Natural killer cell (primary cell): ENCODE measurements around the gene CYGB. TPM values are rescaled to one million over a fixed set of nuclear protein-coding genes. Genes with fewer than 3 reads are reported as not detected.
"Not testable (repeated sequence)": the region's sequence is repeated elsewhere in the genome, so short reads cannot be mapped to it uniquely, and the experiment has no call there.

ENCODE experiments used
- ATAC-seq, 3 donors: fragments of 150-1000 bp in 2 of 3; fragments of 200-7000 bp in 1 of 3; cut with Tn5 transposase; 1 replicate in 1 of 3; 2 replicates in 2 of 3; pipeline ENCODE4 v1.10.0; 2021; ENCODE audit warnings: mild to moderate bottlenecking in 2 of 3, moderate library complexity in 2 of 3
- DNase-seq, 2 donors: peaks; one replicate each; pipeline versions ENCODE4 v3.0.0 to v3.0.0-alpha.2; 2013 to 2021; ENCODE audit warnings: mixed read lengths in 1 of 2
- H3K27ac ChIP-seq: one replicate; pipeline ENCODE4 v1.5.1; 2013; ENCODE audit warnings: mild to moderate bottlenecking, low read length
- H3K27me3 ChIP-seq: one replicate; pipeline ENCODE4 v1.6.1; 2013; ENCODE audit warnings: low read length; ENCODE audit not compliant: control insufficient read depth, insufficient read depth
- H3K36me3 ChIP-seq: one replicate; pipeline ENCODE4 v1.6.1; 2013; ENCODE audit warnings: low read length; ENCODE audit not compliant: control insufficient read depth, insufficient read depth
- H3K4me1 ChIP-seq: one replicate; pipeline ENCODE4 v1.6.1; 2013; ENCODE audit warnings: low read length; ENCODE audit not compliant: control insufficient read depth, insufficient read depth
- H3K4me3 ChIP-seq: one replicate; pipeline ENCODE4 v1.5.1; 2013; ENCODE audit warnings: low read length
- H3K9me3 ChIP-seq: one replicate; pipeline ENCODE4 v1.6.1; 2013; ENCODE audit warnings: low read length; ENCODE audit not compliant: control insufficient read depth, insufficient read depth
- H3K27ac Mint-ChIP-seq, 2 donors: one replicate each; pipeline ENCODE4 v1.8.0; 2022; ENCODE audit warnings: mild to moderate bottlenecking in 2 of 2, mixed read lengths in 2 of 2, moderate library complexity in 1 of 2
- H3K27me3 Mint-ChIP-seq, 2 donors: one replicate each; pipeline ENCODE4 v1.8.0; 2022; ENCODE audit warnings: low read depth in 2 of 2, mixed read lengths in 2 of 2
- H3K36me3 Mint-ChIP-seq: one replicate; pipeline ENCODE4 v1.8.0; 2022; ENCODE audit warnings: mixed read lengths
- H3K4me1 Mint-ChIP-seq, 2 donors: one replicate each; pipeline ENCODE4 v1.8.0; 2022; ENCODE audit warnings: mixed read lengths in 2 of 2
- H3K4me3 Mint-ChIP-seq: one replicate; pipeline ENCODE4 v1.8.0; 2022; ENCODE audit warnings: mild to moderate bottlenecking, moderate library complexity, mixed read lengths
- H3K9me3 Mint-ChIP-seq, 2 donors: one replicate each; pipeline ENCODE4 v1.8.0; 2022; ENCODE audit warnings: mixed read lengths in 2 of 2
- WGBS: methylation state at CpG from one replicate; pipeline ENCODE4 v1.1.7; 2013; ENCODE audit warnings: missing lambda C conversion rate; ENCODE audit not compliant: insufficient coverage; 5-methylcytosine and 5-hydroxymethylcytosine counted together
- intact Hi-C: fragments of 100-400 bp; cut with micrococcal nuclease; formaldehyde crosslinking; loops from one replicate; pipeline ENCODE4 v1.14.2; 2022
- total RNA-seq, 4 donors: library from RNA; stranded (reverse); fragments of 120-200 nt in 1 of 4; gene quantifications; one replicate each; pipeline versions ENCODE4 v1.2.3 to v1.2.4, GENCODE V29; 2013 to 2022
- TF ChIP-seq, protein P1 (sequence below): fragments of 200-600 bp; IDR thresholded peaks from one replicate; pipeline ENCODE4 v1.8.0; 2022; ENCODE audit warnings: antibody characterized with exemption

The CYGB gene
- total RNA-seq, 3 donors from 2014 or later (not counting 1 experiment from before 2014, with no cell fraction given) = 0.12 to 0.33 (median 0.16) TPM

DNA sequence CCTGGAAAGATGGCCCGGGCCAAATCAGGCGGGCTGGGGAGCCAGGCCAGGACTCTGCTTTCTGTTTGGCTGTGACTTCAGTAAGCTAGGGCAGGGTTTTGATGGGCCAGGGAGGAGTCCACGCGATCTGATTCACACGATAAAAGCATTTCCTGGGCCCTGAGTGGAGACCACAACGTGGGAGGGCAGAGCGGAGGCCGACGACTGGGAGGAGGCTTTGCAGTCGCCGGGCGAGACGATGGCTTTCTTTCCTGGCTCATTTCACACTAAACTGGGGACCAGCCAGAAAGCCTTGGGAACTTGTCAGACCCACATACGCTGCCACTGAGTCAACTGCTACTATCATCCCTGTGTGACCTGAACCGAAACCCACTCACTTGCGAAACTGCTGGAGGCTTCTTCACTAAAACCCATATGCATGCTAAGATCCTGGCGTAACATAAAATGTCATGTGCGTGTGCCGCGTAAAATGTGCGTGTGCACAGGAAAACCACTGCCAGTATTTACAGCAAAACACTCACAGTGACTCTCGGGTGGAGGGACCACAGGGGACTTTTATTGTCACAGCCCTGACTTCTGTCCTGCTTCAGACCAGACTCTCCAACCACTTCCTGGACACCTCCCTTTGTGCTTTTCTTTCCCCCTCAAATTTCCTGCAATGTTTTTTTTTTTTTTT lies 22.1 kb downstream of the CYGB start:
- TF ChIP-seq, protein P1, sequence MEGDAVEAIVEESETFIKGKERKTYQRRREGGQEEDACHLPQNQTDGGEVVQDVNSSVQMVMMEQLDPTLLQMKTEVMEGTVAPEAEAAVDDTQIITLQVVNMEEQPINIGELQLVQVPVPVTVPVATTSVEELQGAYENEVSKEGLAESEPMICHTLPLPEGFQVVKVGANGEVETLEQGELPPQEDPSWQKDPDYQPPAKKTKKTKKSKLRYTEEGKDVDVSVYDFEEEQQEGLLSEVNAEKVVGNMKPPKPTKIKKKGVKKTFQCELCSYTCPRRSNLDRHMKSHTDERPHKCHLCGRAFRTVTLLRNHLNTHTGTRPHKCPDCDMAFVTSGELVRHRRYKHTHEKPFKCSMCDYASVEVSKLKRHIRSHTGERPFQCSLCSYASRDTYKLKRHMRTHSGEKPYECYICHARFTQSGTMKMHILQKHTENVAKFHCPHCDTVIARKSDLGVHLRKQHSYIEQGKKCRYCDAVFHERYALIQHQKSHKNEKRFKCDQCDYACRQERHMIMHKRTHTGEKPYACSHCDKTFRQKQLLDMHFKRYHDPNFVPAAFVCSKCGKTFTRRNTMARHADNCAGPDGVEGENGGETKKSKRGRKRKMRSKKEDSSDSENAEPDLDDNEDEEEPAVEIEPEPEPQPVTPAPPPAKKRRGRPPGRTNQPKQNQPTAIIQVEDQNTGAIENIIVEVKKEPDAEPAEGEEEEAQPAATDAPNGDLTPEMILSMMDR = no peak
- ATAC-seq = peak; percentile 79 to 89 (median 81)
- peak overlapping the region; percentile 31 for H3K4me3 ChIP-seq
- no peaks in the 10 kb centered on the region for H3K27me3 ChIP-seq
- peak overlapping the region; percentile 92 to 96 for H3K27ac Mint-ChIP-seq
- peak; percentile 80 to 97 for DNase-seq
- no peaks in the 10 kb centered on the region for H3K9me3 Mint-ChIP-seq
- H3K4me1 ChIP-seq = peaks cover 82% of the 10 kb centered on the region
- H3K27me3 Mint-ChIP-seq = no peaks in the 10 kb centered on the region
- peak overlapping the region; percentile 77 for H3K4me3 Mint-ChIP-seq
- intact Hi-C loops = loop anchor here (1.0 to 10.0 kb wide), 6 partner anchors 23 to 251 kb away; partner anchors contain the start of genes SRSF2 and UBALD2
- no peaks in the 10 kb centered on the region for H3K36me3 Mint-ChIP-seq
- H3K36me3 ChIP-seq = no peaks in the 10 kb centered on the region
- peak overlapping the region; percentile 86 for H3K27ac ChIP-seq
- 3% methylated on average over 22 of the region's 22 CpGs for WGBS
- H3K4me1 Mint-ChIP-seq = peaks cover 43 to 60% of the 10 kb centered on the region in 2 donors
- no peaks in the 10 kb centered on the region for H3K9me3 ChIP-seq

DNA sequence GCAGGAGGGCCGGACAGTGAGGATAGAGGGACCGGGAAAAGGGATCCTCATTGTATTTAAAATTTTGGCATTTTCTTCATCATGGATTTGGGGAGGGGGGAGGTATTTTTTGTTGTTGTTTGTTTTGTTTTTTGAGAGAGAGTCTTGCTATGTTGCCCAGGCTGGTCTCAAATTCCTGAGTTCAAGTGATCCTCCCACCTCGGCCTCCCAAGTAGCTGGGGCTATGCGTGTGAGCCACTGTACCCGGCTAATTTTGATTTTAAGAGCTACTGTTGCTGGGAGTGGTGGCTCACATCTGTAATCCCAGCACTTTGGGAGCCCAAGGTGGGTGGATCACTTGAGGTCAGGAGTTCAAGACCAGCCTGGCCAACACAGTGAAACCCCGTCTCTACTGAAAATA lies 23.2 kb downstream of the CYGB start:
- not testable (repeated sequence) for H3K27me3 Mint-ChIP-seq, H3K4me3 ChIP-seq, H3K27me3 ChIP-seq, H3K36me3 Mint-ChIP-seq, DNase-seq, ATAC-seq, H3K9me3 ChIP-seq, H3K36me3 ChIP-seq, H3K9me3 Mint-ChIP-seq
- 98% methylated on average over 6 of the region's 6 CpGs for WGBS
- peak overlapping the region; percentile 77 for H3K4me3 Mint-ChIP-seq
- intact Hi-C loops = loop anchor here (2.0 to 10.0 kb wide), 2 partner anchors 22 to 250 kb away; partner anchors contain the start of gene UBALD2
- Histone ChIP-seq H3K4me1 (peaks cover 82% of the 10 kb centered on the region), H3K27ac (peak overlapping the region; percentile 86)
- peak overlapping the region; percentile 92 to 96 for H3K27ac Mint-ChIP-seq
- H3K4me1 Mint-ChIP-seq = peaks cover 43 to 57% of the 10 kb centered on the region in 2 donors

DNA sequence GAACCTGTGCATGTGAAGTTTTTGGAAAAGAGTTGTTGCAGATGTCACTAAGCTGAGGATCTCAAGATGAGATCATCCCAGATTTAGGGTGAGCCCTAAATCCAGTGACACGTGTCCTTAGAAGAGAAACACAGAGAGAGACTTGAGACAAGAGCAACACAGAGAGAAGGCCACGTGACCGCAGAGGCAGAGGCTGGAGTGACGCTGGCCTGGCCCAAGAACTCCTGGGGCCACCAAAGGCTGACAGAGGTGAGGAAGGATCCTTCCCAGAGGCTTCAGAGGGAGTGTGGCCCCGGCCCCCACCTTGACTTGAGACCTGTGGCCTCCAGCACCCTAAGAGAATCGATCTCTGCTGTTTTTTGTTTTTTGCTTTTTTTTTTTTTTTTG lies 24.2 kb downstream of the CYGB start:
- no peak for DNase-seq
- Histone ChIP-seq H3K4me1 (peaks cover 76% of the 10 kb centered on the region), H3K27ac (peak overlapping the region; percentile 86), H3K27me3 (no peaks in the 10 kb centered on the region), H3K9me3 (no peaks in the 10 kb centered on the region), H3K36me3 (no peaks in the 10 kb centered on the region), H3K4me3 (no peak overlapping the region)
- Mint-ChIP-seq H3K9me3 (no peaks in the 10 kb centered on the region), H3K4me3 (peak overlapping the region; percentile 68), H3K27me3 (no peaks in the 10 kb centered on the region), H3K4me1 (peaks cover 43 to 51% of the 10 kb centered on the region in 2 donors), H3K27ac (peak overlapping the region; percentile 92 to 96), H3K36me3 (no peaks in the 10 kb centered on the region)
- ATAC-seq = no peak
- WGBS = 74% methylated on average over 6 of the region's 6 CpGs
- TF ChIP-seq, protein P1 = no peak
- intact Hi-C loops = loop anchor here (10.0 kb wide), 1 partner anchor 248 kb away; the partner anchor contains the start of gene UBALD2

DNA sequence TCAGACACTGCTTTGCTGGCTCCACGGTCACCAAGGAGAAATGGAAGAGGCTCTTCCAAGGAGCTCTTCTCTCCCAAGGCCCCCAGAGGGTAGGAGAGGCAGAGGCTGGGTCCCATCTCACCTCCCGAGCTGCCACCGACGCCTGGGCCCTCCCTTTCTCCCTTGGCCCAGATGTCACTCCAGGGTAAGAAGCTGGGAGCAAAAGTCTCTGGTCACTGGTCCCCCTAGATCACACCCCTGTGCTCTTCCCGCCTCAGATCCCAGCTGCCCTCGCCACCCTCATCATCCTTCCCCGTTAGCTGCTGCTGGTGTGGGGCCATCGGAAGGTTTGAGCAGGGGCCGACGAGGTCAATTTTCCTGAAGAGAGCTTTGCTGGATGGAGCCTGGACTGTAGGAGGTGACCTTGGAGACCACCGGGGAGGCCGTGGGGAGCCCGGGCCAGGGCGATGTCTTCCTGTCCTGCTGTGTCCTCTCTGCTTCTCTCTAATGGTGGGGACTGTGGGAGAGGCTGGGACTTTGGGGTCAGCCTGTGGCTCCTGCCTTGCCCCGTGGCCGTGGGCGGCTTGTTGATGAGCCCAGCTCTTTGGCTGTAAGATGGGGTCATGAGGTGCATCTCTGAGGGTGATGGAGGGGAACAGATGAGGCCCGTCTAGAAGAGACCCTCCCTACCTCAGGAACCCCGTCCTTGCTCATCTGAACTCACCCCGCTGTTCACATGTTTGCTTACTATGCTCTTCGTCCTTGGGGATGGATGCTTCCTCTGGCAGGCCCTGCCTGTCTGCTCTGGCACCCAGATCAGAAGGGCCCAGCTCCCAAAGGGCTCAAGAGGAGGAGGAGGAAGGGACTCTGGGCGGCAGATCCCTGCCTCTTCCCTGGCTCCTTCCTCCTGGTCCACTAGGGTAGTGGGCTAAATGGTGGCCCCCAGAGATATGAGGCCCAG lies 24.9 kb downstream of the CYGB start:
- Histone ChIP-seq H3K4me1 (peaks cover 69% of the 10 kb centered on the region), H3K27ac (peak overlapping the region; percentile 86), H3K27me3 (no peaks in the 10 kb centered on the region), H3K36me3 (no peaks in the 10 kb centered on the region), H3K4me3 (no peak overlapping the region), H3K9me3 (no peaks in the 10 kb centered on the region)
- TF ChIP-seq, protein P1 = no peak
- Mint-ChIP-seq H3K27ac (peak overlapping the region; percentile 92 to 96), H3K27me3 (no peaks in the 10 kb centered on the region), H3K4me1 (peaks cover 43 to 46% of the 10 kb centered on the region in 2 donors), H3K36me3 (no peaks in the 10 kb centered on the region), H3K4me3 (peak overlapping the region; percentile 68), H3K9me3 (no peaks in the 10 kb centered on the region)
- no peak for DNase-seq
- intact Hi-C loops = loop anchor here (10.0 kb wide), 1 partner anchor 248 kb away; the partner anchor contains the start of gene UBALD2
- ATAC-seq = no peak
- 88% methylated on average over 22 of the region's 22 CpGs for WGBS
